D721Med (cell line): ENCODE data around the gene STAU1.
"Not testable (repeated sequence)": the region's sequence is repeated elsewhere in the genome, so short reads cannot be mapped to it uniquely, and the experiment has no call there.

Experiments used
- DNase-seq: peaks from one replicate; pipeline ENCODE4 v3.0.0; 2011; ENCODE audit warnings: low spot score; ENCODE audit not compliant: insufficient read length
- FAIRE-seq: peaks from 2 replicates; lab custom pipeline; 2011; peaks lifted over from hg19 to GRCh38; lab: Jason Lieb, UNC
- TF ChIP-seq, protein P1 (sequence below): IDR thresholded peaks from 2 replicates; pipeline ENCODE4 v1.5.1; 2012; ENCODE audit warnings: mild to moderate bottlenecking, control low read depth; ENCODE audit not compliant: insufficient read depth; ENCODE audit errors: missing control alignments

STAU1 gene

DNA sequence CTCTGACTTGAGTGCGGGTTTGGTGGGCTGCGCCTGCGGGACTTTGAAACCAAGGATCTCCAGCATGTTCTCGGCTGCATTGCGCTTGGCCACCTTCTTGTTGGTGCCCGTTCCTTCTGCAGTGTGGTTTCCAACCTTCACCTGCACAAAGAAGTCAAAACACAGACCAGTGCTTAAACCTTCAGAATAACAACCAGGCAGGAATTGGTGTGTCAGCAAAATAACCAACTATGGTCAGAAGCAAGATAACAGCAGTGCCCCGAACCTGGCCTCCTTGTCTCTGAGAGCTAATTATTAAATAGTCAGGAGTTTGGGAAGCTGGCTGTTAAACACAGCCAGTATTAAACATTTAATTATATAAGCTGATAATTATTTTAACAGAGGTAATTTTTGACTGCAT lies 68.1 kb downstream of the STAU1 start:
- FAIRE-seq (no peak), DNase-seq (no peak)
- TF ChIP-seq, protein P1, sequence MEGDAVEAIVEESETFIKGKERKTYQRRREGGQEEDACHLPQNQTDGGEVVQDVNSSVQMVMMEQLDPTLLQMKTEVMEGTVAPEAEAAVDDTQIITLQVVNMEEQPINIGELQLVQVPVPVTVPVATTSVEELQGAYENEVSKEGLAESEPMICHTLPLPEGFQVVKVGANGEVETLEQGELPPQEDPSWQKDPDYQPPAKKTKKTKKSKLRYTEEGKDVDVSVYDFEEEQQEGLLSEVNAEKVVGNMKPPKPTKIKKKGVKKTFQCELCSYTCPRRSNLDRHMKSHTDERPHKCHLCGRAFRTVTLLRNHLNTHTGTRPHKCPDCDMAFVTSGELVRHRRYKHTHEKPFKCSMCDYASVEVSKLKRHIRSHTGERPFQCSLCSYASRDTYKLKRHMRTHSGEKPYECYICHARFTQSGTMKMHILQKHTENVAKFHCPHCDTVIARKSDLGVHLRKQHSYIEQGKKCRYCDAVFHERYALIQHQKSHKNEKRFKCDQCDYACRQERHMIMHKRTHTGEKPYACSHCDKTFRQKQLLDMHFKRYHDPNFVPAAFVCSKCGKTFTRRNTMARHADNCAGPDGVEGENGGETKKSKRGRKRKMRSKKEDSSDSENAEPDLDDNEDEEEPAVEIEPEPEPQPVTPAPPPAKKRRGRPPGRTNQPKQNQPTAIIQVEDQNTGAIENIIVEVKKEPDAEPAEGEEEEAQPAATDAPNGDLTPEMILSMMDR, result no peak

DNA sequence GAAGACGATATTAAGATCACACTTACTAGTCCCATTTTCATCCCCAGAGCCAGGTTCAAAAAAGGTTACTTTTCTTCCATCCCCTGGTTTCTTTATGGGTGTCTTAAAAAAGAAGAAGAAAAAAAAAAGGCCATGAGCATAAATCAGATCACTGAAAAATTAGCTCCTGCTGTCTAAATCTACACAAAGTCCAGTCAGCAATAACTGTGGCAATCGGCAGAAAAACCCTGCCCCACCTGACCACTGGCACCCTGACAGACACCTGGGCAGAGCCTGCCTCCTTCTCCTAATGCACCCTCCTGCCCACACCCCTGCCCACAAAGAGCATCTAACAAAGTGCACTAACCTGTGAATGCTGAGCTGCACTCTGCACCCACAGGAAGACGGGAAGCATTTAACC lies 69.8 kb downstream of the STAU1 start:
- FAIRE-seq (no peak), DNase-seq (no peak)
- TF ChIP-seq, protein P1, result no peak

- TF ChIP-seq, protein P1, result no peak
- no peak for DNase-seq
- no peak for FAIRE-seq
These were observed 72.6 kb downstream of the STAU1 start for GRCh38 chr20:49115564-49115963.

DNA sequence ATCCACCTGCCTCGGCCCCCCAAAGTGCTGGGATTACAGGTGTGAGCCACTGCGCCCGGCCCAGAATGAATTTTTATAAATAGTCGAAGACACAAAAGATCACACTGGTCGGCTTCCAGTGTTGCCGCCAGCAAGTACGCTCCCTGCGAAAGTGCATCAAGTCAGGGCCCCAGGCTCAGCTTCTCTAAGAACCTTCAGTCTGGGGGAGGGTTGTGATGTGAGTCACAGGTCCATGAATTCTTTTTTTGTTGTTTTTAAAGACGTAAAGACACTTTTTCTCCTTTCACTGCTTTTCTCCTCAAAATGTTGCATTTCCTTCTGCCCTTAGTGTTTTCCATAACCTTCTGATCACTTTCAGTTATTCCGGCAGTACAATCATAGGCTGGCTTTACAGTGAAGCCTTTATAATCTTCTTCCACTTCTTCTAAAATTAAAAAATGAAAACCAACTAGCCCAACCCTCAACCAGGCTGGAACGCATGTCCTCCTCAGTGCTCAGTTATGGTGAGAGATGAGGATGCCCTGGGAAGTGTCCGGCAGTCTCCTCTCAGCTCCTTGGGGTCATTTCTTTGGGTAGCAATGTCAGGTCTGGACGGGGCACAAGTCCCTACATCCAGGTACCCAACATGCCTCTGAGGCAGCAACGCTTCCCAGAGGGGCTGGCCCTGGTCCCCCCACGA lies 75.4 kb downstream of the STAU1 start:
- DNase-seq, result no peak
- no peak for FAIRE-seq
- TF ChIP-seq, protein P1, result no peak

- no peak for DNase-seq
- TF ChIP-seq, protein P1, result no peak
- FAIRE-seq, result no peak
These were observed 77.1 kb downstream of the STAU1 start for GRCh38 chr20:49110767-49111694.

- DNase-seq (no peak), FAIRE-seq (no peak)
- TF ChIP-seq, protein P1, result no peak
These were observed 81.8 kb downstream of the STAU1 start for GRCh38 chr20:49106328-49106727.

GRCh38 chr20:49104979-49105547 lies 83.1 kb downstream of the STAU1 start:
- FAIRE-seq, DNase-seq: not testable (repeated sequence)
